Measurements from ENCODE around the gene YOD1. TPM values are rescaled to one million over a fixed set of nuclear protein-coding genes. Genes with fewer than 3 reads are reported as not detected.

The YOD1 gene
- polyA plus RNA-seq, 1 donor (not counting 4 experiments of a cell fraction or from before 2014, with no cell fraction given), result 5.2 TPM

GRCh38 chr1:207077470-207078377 is 26.7 kb upstream of the YOD1 start:
- dilution Hi-C loops (cut with MboI; ENCODE audit: extremely low pct_ligation_motif_present, low sequenced_read_pairs), result no loop called here
- Histone ChIP-seq H3K9me3 (ENCODE audit: control insufficient read depth, low read depth, low read length) (no peaks in the 10 kb centered on the region), H3K4me2 (ENCODE audit: control insufficient read depth, extremely low read depth, insufficient read depth, low read depth, low read length) (no peak overlapping the region), H3K27ac (ENCODE audit: control insufficient read depth, insufficient read depth, low read length) (no peak overlapping the region), H3K4me1 (ENCODE audit: control insufficient read depth, extremely low read depth, insufficient read depth, low read length) (peaks cover 33% of the 10 kb centered on the region), H2AFZ (ENCODE audit: control insufficient read depth, low read length) (no peak overlapping the region), H3K79me2 (ENCODE audit: control insufficient read depth, insufficient read depth, low read length) (no peaks in the 10 kb centered on the region), H3K9ac (ENCODE audit: control insufficient read depth, extremely low read depth, insufficient read depth, low read length) (no peak overlapping the region), H4K20me1 (ENCODE audit: control insufficient read depth, extremely low read depth, insufficient read depth, low read length) (no peaks in the 10 kb centered on the region), H3K27me3 (ENCODE audit: control insufficient read depth, extremely low read depth, insufficient read depth, low read length) (no peaks in the 10 kb centered on the region), H3K36me3 (ENCODE audit: control insufficient read depth in 2 of 2, extremely low read depth in 1 of 2, insufficient read depth in 2 of 2, low read length in 2 of 2) (peaks cover 6 to 8% of the 10 kb centered on the region in 2 experiments), H3K9me1 (ENCODE audit: control insufficient read depth, extremely low read depth, insufficient read depth, low read length) (no peaks in the 10 kb centered on the region), H3K4me3 (ENCODE audit: control insufficient read depth in 2 of 3, extremely low read depth in 1 of 3, insufficient read depth in 2 of 3, low read depth in 1 of 3, low read length in 3 of 3) (no peak overlapping the region)
- DNase-seq (ENCODE audit: low read depth, low spot score) (no peak), FAIRE-seq (peak; percentile 97)
- TF ChIP-seq EZH2 (IDR thresholded peaks at IDR 0.05; ENCODE audit: low read length), result no peak
- TF ChIP-seq CTCF (optimal IDR thresholded peaks at IDR 0.05 in 1 of 3, IDR thresholded peaks at IDR 0.05 in 1 of 3, conservative IDR thresholded peaks at IDR 0.05 in 1 of 3; ENCODE audit: extremely low read depth in 1 of 3, insufficient read depth in 2 of 3, low read length in 3 of 3), result peak; percentile 81 to 87 (median 85)

- Histone ChIP-seq H3K27ac (ENCODE audit: control insufficient read depth, insufficient read depth, low read length) (no peak overlapping the region), H3K27me3 (ENCODE audit: control insufficient read depth, extremely low read depth, insufficient read depth, low read length) (no peaks in the 10 kb centered on the region), H3K4me3 (ENCODE audit: control insufficient read depth in 2 of 3, extremely low read depth in 1 of 3, insufficient read depth in 2 of 3, low read depth in 1 of 3, low read length in 3 of 3) (no peak overlapping the region), H3K4me2 (ENCODE audit: control insufficient read depth, extremely low read depth, insufficient read depth, low read depth, low read length) (no peak overlapping the region), H4K20me1 (ENCODE audit: control insufficient read depth, extremely low read depth, insufficient read depth, low read length) (no peaks in the 10 kb centered on the region), H3K9me1 (ENCODE audit: control insufficient read depth, extremely low read depth, insufficient read depth, low read length) (no peaks in the 10 kb centered on the region), H3K9me3 (ENCODE audit: control insufficient read depth, low read depth, low read length) (no peaks in the 10 kb centered on the region), H3K36me3 (ENCODE audit: control insufficient read depth in 2 of 2, extremely low read depth in 1 of 2, insufficient read depth in 2 of 2, low read length in 2 of 2) (peaks cover 10 to 11% of the 10 kb centered on the region in 2 experiments), H3K9ac (ENCODE audit: control insufficient read depth, extremely low read depth, insufficient read depth, low read length) (no peak overlapping the region), H3K4me1 (ENCODE audit: control insufficient read depth, extremely low read depth, insufficient read depth, low read length) (peaks cover 33% of the 10 kb centered on the region), H3K79me2 (ENCODE audit: control insufficient read depth, insufficient read depth, low read length) (no peaks in the 10 kb centered on the region), H2AFZ (ENCODE audit: control insufficient read depth, low read length) (no peak overlapping the region)
- DNase-seq (ENCODE audit: low read depth, low spot score), result no peak
- dilution Hi-C loops (cut with MboI; ENCODE audit: extremely low pct_ligation_motif_present, low sequenced_read_pairs), result no loop called here
- no peak for FAIRE-seq
- TF ChIP-seq CTCF (optimal IDR thresholded peaks at IDR 0.05 in 1 of 3, IDR thresholded peaks at IDR 0.05 in 1 of 3, conservative IDR thresholded peaks at IDR 0.05 in 1 of 3; ENCODE audit: extremely low read depth in 1 of 3, insufficient read depth in 2 of 3, low read length in 3 of 3) (no peak), EZH2 (IDR thresholded peaks at IDR 0.05; ENCODE audit: low read length) (no peak)
Measured at GRCh38 chr1:207077012-207077411, 26.0 kb upstream of the YOD1 start.

Data from keratinocyte (primary cell).